CD4-positive, alpha-beta T cell treated with Interleukin-12 subunit alpha and Interleukin-12 subunit beta, for 1 hour (primary cell): ENCODE results near the gene KRT36.

Source experiments
- DNase-seq: peaks from one replicate; pipeline ENCODE4 v3.0.0-alpha.2; 2020

Gene KRT36

GRCh38 chr17:41500131-41500911 is 10.6 kb upstream of the KRT36 start:
- DNase-seq = no peak

GRCh38 chr17:41499714-41500113 is 10.0 kb upstream of the KRT36 start:
- DNase-seq = no peak

GRCh38 chr17:41498276-41498675 is 8.6 kb upstream of the KRT36 start:
- DNase-seq = no peak

- DNase-seq = peak; percentile 67
These were observed 7.2 kb upstream of the KRT36 start for GRCh38 chr17:41496803-41497484.

GRCh38 chr17:41494524-41494923 is 4.8 kb upstream of the KRT36 start:
- no peak for DNase-seq

- DNase-seq = no peak
These were observed 3.1 kb upstream of the KRT36 start for GRCh38 chr17:41492771-41493170.

GRCh38 chr17:41492351-41492750 is 2.6 kb upstream of the KRT36 start:
- no peak for DNase-seq

- no peak for DNase-seq
These were observed 1.8 kb upstream of the KRT36 start for GRCh38 chr17:41491476-41491875.

GRCh38 chr17:41490000-41490990 is 585 bp upstream of the KRT36 start:
- DNase-seq = no peak

- peak; percentile 9 for DNase-seq
These were observed 2.7 kb downstream of the KRT36 start for GRCh38 chr17:41486809-41487530.

GRCh38 chr17:41486316-41486715 is 3.4 kb downstream of the KRT36 start:
- DNase-seq = no peak

GRCh38 chr17:41484920-41485904 is 4.5 kb downstream of the KRT36 start:
- DNase-seq = no peak

- no peak for DNase-seq
These were observed 5.5 kb downstream of the KRT36 start for GRCh38 chr17:41483991-41484826.

GRCh38 chr17:41483531-41483930 is 6.2 kb downstream of the KRT36 start:
- DNase-seq = no peak

GRCh38 chr17:41481036-41481435 is 8.7 kb downstream of the KRT36 start, which contains the start of gene KRT35:
Gene KRT35 (minus strand): TSS chr17:41481151. CDS start chr17:41481097, 54 bp downstream.
- no peak for DNase-seq

- DNase-seq = no peak
These were observed 9.1 kb downstream of the KRT36 start for GRCh38 chr17:41480581-41480980.

GRCh38 chr17:41480136-41480535 is 9.6 kb downstream of the KRT36 start:
- DNase-seq = no peak

- no peak for DNase-seq
These were observed 11.5 kb downstream of the KRT36 start for GRCh38 chr17:41478237-41478636.

- no peak for DNase-seq
These were observed 12.6 kb downstream of the KRT36 start for GRCh38 chr17:41476866-41477815.
